ENCODE measurements around the gene KRT16.
"Not testable (repeated sequence)": the region's sequence is repeated elsewhere in the genome, so short reads cannot be mapped to it uniquely, and the experiment has no call there.

Gene KRT16

GRCh38 chr17:41648411-41649195 lies 36.0 kb upstream of the KRT16 start:
- TF ChIP-seq Cebpa-rat (IDR thresholded peaks at IDR 0.05) = no peak
- H3K36me3 ChIP-seq = no peaks in the 10 kb centered on the region
- H3K4me1 ChIP-seq = peaks cover 12 to 44% (median 30%) of the 10 kb centered on the region in 10 experiments; a peak in 19 of 20 replicates
- H3K9ac ChIP-seq = peak overlapping the region in 10 of 11 experiments; percentile 38 to 68 (median 50); a peak in 20 of 22 replicates
- no peaks in the 10 kb centered on the region for H3K9me3 ChIP-seq (replicated peaks in 1 of 11)
- peak overlapping the region; percentile 88 to 100 (median 96) for H3K4me2 ChIP-seq
- H3K27ac ChIP-seq = no peak overlapping the region; a peak in 1 of 22 replicates
- H3K27me3 ChIP-seq = no peaks in the 10 kb centered on the region
- H3K4me3 ChIP-seq = peak overlapping the region; percentile 41 to 69 (median 53)
- H4K20me1 ChIP-seq = peaks cover 0 to 1% (median 0%) of the 10 kb centered on the region in 11 experiments; a peak in 1 of 22 replicates

GRCh38 chr17:41647940-41648410 lies 35.4 kb upstream of the KRT16 start:
- peak overlapping the region in 10 of 11 experiments; percentile 38 to 68 (median 50); a peak in 20 of 22 replicates for H3K9ac ChIP-seq
- H3K27ac ChIP-seq = no peak overlapping the region; a peak in 1 of 22 replicates
- peaks cover 12 to 44% (median 30%) of the 10 kb centered on the region in 10 experiments; a peak in 19 of 20 replicates for H3K4me1 ChIP-seq
- peak overlapping the region; percentile 88 to 100 (median 96) for H3K4me2 ChIP-seq
- no peaks in the 10 kb centered on the region for H3K36me3 ChIP-seq
- peak overlapping the region; percentile 41 to 69 (median 53) for H3K4me3 ChIP-seq
- H4K20me1 ChIP-seq = no peaks in the 10 kb centered on the region
- H3K9me3 ChIP-seq (replicated peaks in 1 of 11) = no peaks in the 10 kb centered on the region
- TF ChIP-seq Cebpa-rat (IDR thresholded peaks at IDR 0.05) = no peak
- H3K27me3 ChIP-seq = no peaks in the 10 kb centered on the region

- H3K9ac ChIP-seq = no peak overlapping the region
These were observed 34.7 kb upstream of the KRT16 start for GRCh38 chr17:41647038-41647813.

GRCh38 chr17:41642252-41643156 lies 29.9 kb upstream of the KRT16 start:
- H4K20me1 ChIP-seq = no peaks in the 10 kb centered on the region; a peak in 1 of 22 replicates
- no peak overlapping the region for H3K27ac ChIP-seq
- H3K9me3 ChIP-seq (replicated peaks in 1 of 11) = no peaks in the 10 kb centered on the region
- H3K36me3 ChIP-seq = no peaks in the 10 kb centered on the region
- no peak overlapping the region for H3K4me2 ChIP-seq
- no peaks in the 10 kb centered on the region for H3K27me3 ChIP-seq
- peaks cover 0 to 27% (median 17%) of the 10 kb centered on the region in 10 experiments; a peak in 15 of 20 replicates for H3K4me1 ChIP-seq
- H3K4me3 ChIP-seq = no peak overlapping the region
- TF ChIP-seq Cebpa-rat (IDR thresholded peaks at IDR 0.05) = no peak
- H3K9ac ChIP-seq = no peak overlapping the region

More at GRCh38 chr17:41647038-41647813, 34.7 kb upstream of the KRT16 start:
- no peaks in the 10 kb centered on the region for H3K27me3 ChIP-seq
- no peak overlapping the region for H3K4me3 ChIP-seq
- H3K36me3 ChIP-seq = no peaks in the 10 kb centered on the region
- no peaks in the 10 kb centered on the region for H4K20me1 ChIP-seq
- no peak for TF ChIP-seq Cebpa-rat (IDR thresholded peaks at IDR 0.05)
- no peaks in the 10 kb centered on the region for H3K9me3 ChIP-seq (replicated peaks in 1 of 11)
- no peak overlapping the region for H3K27ac ChIP-seq
- peak overlapping the region; percentile 88 to 100 (median 96); a peak in 21 of 22 replicates for H3K4me2 ChIP-seq
- H3K4me1 ChIP-seq = peaks cover 12 to 44% (median 30%) of the 10 kb centered on the region in 10 experiments; a peak in 19 of 20 replicates

- H3K36me3 ChIP-seq; H3K4me3 ChIP-seq; H3K9me3 ChIP-seq (replicated peaks in 1 of 11); H3K27me3 ChIP-seq; H3K9ac ChIP-seq; H4K20me1 ChIP-seq; H3K4me2 ChIP-seq; H3K27ac ChIP-seq: not testable (repeated sequence)
- peaks cover 0 to 17% (median 10%) of the 10 kb centered on the region in 10 experiments; a peak in 15 of 20 replicates for H3K4me1 ChIP-seq
These were observed 28.0 kb upstream of the KRT16 start for GRCh38 chr17:41640596-41640995.

- no peaks in the 10 kb centered on the region; a peak in 2 of 22 replicates for H4K20me1 ChIP-seq
- no peak overlapping the region for H3K4me2 ChIP-seq
- H3K4me1 ChIP-seq = peaks cover 0 to 9% (median 2%) of the 10 kb centered on the region in 10 experiments; a peak in 11 of 20 replicates
- H3K9ac ChIP-seq = no peak overlapping the region
- H3K27me3 ChIP-seq = no peaks in the 10 kb centered on the region
- no peaks in the 10 kb centered on the region for H3K9me3 ChIP-seq (replicated peaks in 1 of 11)
- H3K36me3 ChIP-seq = no peaks in the 10 kb centered on the region
- H3K4me3 ChIP-seq = no peak overlapping the region
- H3K27ac ChIP-seq = no peak overlapping the region
- no peak for TF ChIP-seq Cebpa-rat (IDR thresholded peaks at IDR 0.05)
These were observed 27.2 kb upstream of the KRT16 start for GRCh38 chr17:41639492-41640473.

- TF ChIP-seq Cebpa-rat (IDR thresholded peaks at IDR 0.05) = no peak
- H3K9ac ChIP-seq = no peak overlapping the region
- H3K27ac ChIP-seq = no peak overlapping the region
- H3K27me3 ChIP-seq = no peaks in the 10 kb centered on the region
- peak overlapping the region in 1 of 11 experiments; percentile 32; a peak in 1 of 22 replicates for H3K4me2 ChIP-seq
- H4K20me1 ChIP-seq = no peaks in the 10 kb centered on the region; a peak in 3 of 22 replicates
- H3K4me3 ChIP-seq = no peak overlapping the region
- H3K36me3 ChIP-seq = no peaks in the 10 kb centered on the region
- no peaks in the 10 kb centered on the region for H3K9me3 ChIP-seq (replicated peaks in 1 of 11)
- peaks cover 0 to 5% (median 0%) of the 10 kb centered on the region in 10 experiments; a peak in 3 of 20 replicates for H3K4me1 ChIP-seq
These were observed 26.4 kb upstream of the KRT16 start for GRCh38 chr17:41638941-41639340.
